GM19035 (cell line): Measurements from ENCODE around the gene ATXN1.
A peak's percentile ranks its signal among the peaks of the same experiment; 100 is the strongest.

ENCODE experiments used
- ATAC-seq: cut with Tn5 transposase; IDR thresholded peaks from one replicate; pipeline ENCODE4 v1.9.1; 2021; ENCODE audit not compliant: unreplicated experiment

ATXN1 gene

GRCh38 chr6:16512544-16513290 is 248.5 kb downstream of the ATXN1 start:
- peak; percentile 30 for ATAC-seq

GRCh38 chr6:16511723-16512489 is 249.4 kb downstream of the ATXN1 start:
- ATAC-seq = peak; percentile 47

- ATAC-seq = no peak
Measured at GRCh38 chr6:16511040-16511660, 250.1 kb downstream of the ATXN1 start.

GRCh38 chr6:16510245-16510644 is 251.0 kb downstream of the ATXN1 start:
- ATAC-seq = no peak

GRCh38 chr6:16508959-16509358 is 252.3 kb downstream of the ATXN1 start:
- no peak for ATAC-seq

- ATAC-seq = no peak
Measured at GRCh38 chr6:16505711-16506357, 255.4 kb downstream of the ATXN1 start.

GRCh38 chr6:16504609-16505008 is 256.7 kb downstream of the ATXN1 start:
- no peak for ATAC-seq

GRCh38 chr6:16503970-16504415 is 257.3 kb downstream of the ATXN1 start:
- peak; percentile 79 for ATAC-seq

GRCh38 chr6:16503241-16503775 is 258.0 kb downstream of the ATXN1 start:
- no peak for ATAC-seq

GRCh38 chr6:16498957-16499356 is 262.3 kb downstream of the ATXN1 start:
- ATAC-seq = no peak

GRCh38 chr6:16498237-16498636 is 263.0 kb downstream of the ATXN1 start:
- no peak for ATAC-seq

- no peak for ATAC-seq
Measured at GRCh38 chr6:16496991-16497801, 264.1 kb downstream of the ATXN1 start.

- ATAC-seq = no peak
Measured at GRCh38 chr6:16496210-16496609, 265.1 kb downstream of the ATXN1 start.

GRCh38 chr6:16494793-16495192 is 266.5 kb downstream of the ATXN1 start:
- peak; percentile 75 for ATAC-seq

- ATAC-seq = no peak
Measured at GRCh38 chr6:16493802-16494201, 267.5 kb downstream of the ATXN1 start.

- ATAC-seq = peak; percentile 44
Measured at GRCh38 chr6:16493112-16493511, 268.1 kb downstream of the ATXN1 start.

- no peak for ATAC-seq
Measured at GRCh38 chr6:16491666-16492313, 269.5 kb downstream of the ATXN1 start.

GRCh38 chr6:16490616-16491015 is 270.6 kb downstream of the ATXN1 start:
- ATAC-seq = no peak

GRCh38 chr6:16488813-16489212 is 272.4 kb downstream of the ATXN1 start:
- no peak for ATAC-seq
